ENCODE results near the gene RELCH. TPM values are rescaled to one million over a fixed set of nuclear protein-coding genes. Genes with fewer than 3 reads are reported as not detected.

Gene RELCH
- total and polyA plus RNA-seq, 2 experiments from 2014 or later = 8.6 to 38.6 TPM

DNA sequence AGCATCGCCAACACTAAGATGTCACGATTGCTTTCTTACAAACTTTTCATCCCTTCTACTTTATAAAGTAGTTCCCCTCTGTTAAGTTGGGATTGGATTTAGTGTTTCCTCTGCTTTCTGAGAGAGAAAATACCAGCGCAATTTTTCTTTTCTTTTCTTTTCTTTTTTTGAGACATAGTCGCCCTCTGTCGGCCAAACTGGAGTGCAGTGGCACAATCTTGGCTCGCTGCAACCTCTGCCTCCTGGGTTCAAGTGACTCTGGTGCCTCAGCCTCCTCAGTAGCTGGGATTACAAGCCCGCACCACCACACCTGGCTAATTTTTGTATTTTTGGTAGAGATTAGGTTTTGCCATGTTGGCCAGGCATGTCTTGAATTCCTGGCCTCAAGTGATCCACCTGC, 9.0 kb downstream of the RELCH start:
- no peaks in the 10 kb centered on the region for H3K9me3 ChIP-seq (ENCODE audit: low read depth)
- H3K4me2 ChIP-seq (ENCODE audit: unreplicated experiment) = no peak overlapping the region
- 96 to 100% methylated on average over 7 of the region's 7 CpGs for WGBS, 2 experiments (ENCODE audit: low coverage in 1 of 2, low lambda C conversion rate in 2 of 2, missing lambda C conversion rate in 2 of 2)
- no peak overlapping the region for H3K9ac ChIP-seq
- no peak overlapping the region for H2AFZ ChIP-seq
- peaks cover 97% of the 10 kb centered on the region for H3K79me2 ChIP-seq (ENCODE audit: insufficient read depth)
- peaks cover 31% of the 10 kb centered on the region for H4K20me1 ChIP-seq (ENCODE audit: insufficient read depth)
- no peaks in the 10 kb centered on the region for H3K36me3 ChIP-seq (ENCODE audit: low read depth)
- no peaks in the 10 kb centered on the region for H3K27me3 ChIP-seq (replicated peaks; ENCODE audit: insufficient read depth)
- H3F3A ChIP-seq (ENCODE audit: insufficient read depth) = peaks cover 26% of the 10 kb centered on the region
- peaks cover 24% of the 10 kb centered on the region for H3K4me1 ChIP-seq (ENCODE audit: insufficient read depth)
- no peak overlapping the region for H3K4me3 ChIP-seq
- no peak for DNase-seq
- no peaks in the 10 kb centered on the region for H3K9me2 ChIP-seq (ENCODE audit: insufficient read depth)
- H3K27ac ChIP-seq = no peak overlapping the region
- in situ Hi-C loops (cut with MboI) = loop anchor here (25.0 kb wide), 1 partner anchor 366 kb away; no protein-coding TSS in a partner anchor
- TF ChIP-seq EZH2phosphoT487 (IDR thresholded peaks at IDR 0.05; ENCODE audit: insufficient read depth, low read depth) = no peak
- no peak for TF ChIP-seq EZH2 (IDR thresholded peaks at IDR 0.05; ENCODE audit: insufficient read depth, poor library complexity, severe bottlenecking)

DNA sequence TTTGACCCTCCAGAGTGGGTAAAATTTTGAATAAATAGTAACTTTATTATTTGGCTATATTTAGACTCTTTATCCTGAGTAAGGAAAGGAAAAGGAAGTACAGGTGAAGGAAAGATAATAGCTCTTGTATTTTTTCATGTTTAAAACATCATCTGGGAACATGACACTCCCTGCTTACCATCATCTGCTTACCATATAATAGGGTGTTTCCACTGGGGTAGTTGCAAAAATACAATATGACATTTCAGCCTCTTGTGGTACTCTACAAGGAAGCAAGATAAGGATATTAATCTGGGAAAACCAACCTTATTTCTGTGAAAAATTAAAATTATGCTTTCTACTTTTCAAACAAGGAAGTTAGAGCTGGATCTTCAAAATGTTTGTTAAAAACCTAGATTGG, 9.9 kb downstream of the RELCH start:
- Histone ChIP-seq H3K4me3 (no peak overlapping the region), H3K27me3 (replicated peaks; ENCODE audit: insufficient read depth) (no peaks in the 10 kb centered on the region), H3K4me2 (ENCODE audit: unreplicated experiment) (no peak overlapping the region), H3F3A (ENCODE audit: insufficient read depth) (peaks cover 24% of the 10 kb centered on the region), H3K9ac (no peak overlapping the region), H2AFZ (no peak overlapping the region), H4K20me1 (ENCODE audit: insufficient read depth) (peaks cover 22% of the 10 kb centered on the region), H3K9me3 (ENCODE audit: low read depth) (no peaks in the 10 kb centered on the region), H3K4me1 (ENCODE audit: insufficient read depth) (peaks cover 24% of the 10 kb centered on the region), H3K36me3 (ENCODE audit: low read depth) (no peaks in the 10 kb centered on the region), H3K9me2 (ENCODE audit: insufficient read depth) (no peaks in the 10 kb centered on the region), H3K79me2 (ENCODE audit: insufficient read depth) (peaks cover 96% of the 10 kb centered on the region), H3K27ac (no peak overlapping the region)
- DNase-seq = no peak
- no peak for TF ChIP-seq EZH2 (IDR thresholded peaks at IDR 0.05; ENCODE audit: insufficient read depth, poor library complexity, severe bottlenecking)
- no peak for TF ChIP-seq EZH2phosphoT487 (IDR thresholded peaks at IDR 0.05; ENCODE audit: insufficient read depth, low read depth)
- in situ Hi-C loops (cut with MboI) = loop anchor here (25.0 kb wide), 1 partner anchor 365 kb away; no protein-coding TSS in a partner anchor

- H3K4me1 ChIP-seq (ENCODE audit: insufficient read depth) = peaks cover 24% of the 10 kb centered on the region
- 73 to 81% methylated on average over 2 of the region's 2 CpGs for WGBS, 2 experiments (ENCODE audit: low coverage in 1 of 2, low lambda C conversion rate in 2 of 2, missing lambda C conversion rate in 2 of 2)
- TF ChIP-seq EZH2phosphoT487 (IDR thresholded peaks at IDR 0.05; ENCODE audit: insufficient read depth, low read depth) (no peak), EZH2 (IDR thresholded peaks at IDR 0.05; ENCODE audit: insufficient read depth, poor library complexity, severe bottlenecking) (no peak)
- H3K27ac ChIP-seq = peak overlapping the region; percentile 18
- peaks cover 24% of the 10 kb centered on the region for H3F3A ChIP-seq (ENCODE audit: insufficient read depth)
- H2AFZ ChIP-seq = no peak overlapping the region
- H3K4me2 ChIP-seq (ENCODE audit: unreplicated experiment) = peak overlapping the region; percentile 63
- no peak overlapping the region for H3K9ac ChIP-seq
- H3K36me3 ChIP-seq (ENCODE audit: low read depth) = no peaks in the 10 kb centered on the region
- no peaks in the 10 kb centered on the region for H3K27me3 ChIP-seq (replicated peaks; ENCODE audit: insufficient read depth)
- H3K9me3 ChIP-seq (ENCODE audit: low read depth) = no peaks in the 10 kb centered on the region
- in situ Hi-C loops (cut with MboI) = loop anchor here (25.0 kb wide), 1 partner anchor 364 kb away; no protein-coding TSS in a partner anchor
- peaks cover 11% of the 10 kb centered on the region for H4K20me1 ChIP-seq (ENCODE audit: insufficient read depth)
- no peak overlapping the region for H3K4me3 ChIP-seq
- DNase-seq = peak; percentile 66
- no peaks in the 10 kb centered on the region for H3K9me2 ChIP-seq (ENCODE audit: insufficient read depth)
- H3K79me2 ChIP-seq (ENCODE audit: insufficient read depth) = peaks cover 96% of the 10 kb centered on the region
These were observed 11.2 kb downstream of the RELCH start for GRCh38 chr18:62198259-62198658.

DNA sequence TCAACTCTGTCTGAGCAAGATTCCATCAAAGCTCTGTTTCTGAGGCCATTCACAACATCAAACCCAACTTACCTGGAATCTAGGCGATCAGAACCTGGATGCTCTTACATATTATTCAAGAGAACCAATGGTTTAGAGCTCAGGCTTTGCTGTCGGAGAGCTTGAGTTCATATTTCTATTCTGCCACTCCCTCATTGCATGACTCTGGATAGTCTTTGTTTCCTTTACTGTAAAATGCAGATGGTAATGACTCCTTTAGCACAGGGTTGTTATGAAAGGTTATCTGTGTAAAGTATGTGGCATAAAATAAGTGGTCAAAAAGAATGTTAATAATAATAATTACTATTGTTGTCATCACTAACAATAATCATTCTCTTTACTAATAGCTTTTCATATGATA, 12.6 kb downstream of the RELCH start:
- in situ Hi-C loops (cut with MboI) = loop anchor here (25.0 kb wide), 1 partner anchor 363 kb away; no protein-coding TSS in a partner anchor
- no peak for DNase-seq
- Histone ChIP-seq H3K4me2 (ENCODE audit: unreplicated experiment) (no peak overlapping the region), H3K27me3 (replicated peaks; ENCODE audit: insufficient read depth) (no peaks in the 10 kb centered on the region), H4K20me1 (ENCODE audit: insufficient read depth) (no peaks in the 10 kb centered on the region; the same call in 1 of the 2 replicates), H2AFZ (no peak overlapping the region), H3K4me1 (ENCODE audit: insufficient read depth) (peaks cover 24% of the 10 kb centered on the region), H3K36me3 (ENCODE audit: low read depth) (no peaks in the 10 kb centered on the region), H3K27ac (no peak overlapping the region), H3K79me2 (ENCODE audit: insufficient read depth) (peaks cover 93% of the 10 kb centered on the region), H3K9me2 (ENCODE audit: insufficient read depth) (no peaks in the 10 kb centered on the region), H3K4me3 (no peak overlapping the region), H3K9me3 (ENCODE audit: low read depth) (no peaks in the 10 kb centered on the region), H3F3A (ENCODE audit: insufficient read depth) (peaks cover 24% of the 10 kb centered on the region), H3K9ac (no peak overlapping the region)
- 94 to 100% methylated on average over 2 of the region's 2 CpGs for WGBS, 2 experiments (ENCODE audit: low coverage in 1 of 2, low lambda C conversion rate in 2 of 2, missing lambda C conversion rate in 2 of 2)
- no peak for TF ChIP-seq EZH2phosphoT487 (IDR thresholded peaks at IDR 0.05; ENCODE audit: insufficient read depth, low read depth)
- no peak for TF ChIP-seq EZH2 (IDR thresholded peaks at IDR 0.05; ENCODE audit: insufficient read depth, poor library complexity, severe bottlenecking)
